Esophagus squamous epithelium (tissue), 4 donors: ENCODE measurements around the gene FES.

Experiments
- CTCF ChIP-seq, 6 experiments: fragments of 450-650 bp in 4 of 6; fragments of 200-600 bp in 2 of 6; sonication (generic) in 2 of 6; IDR thresholded peaks; one replicate each; pipeline ENCODE4 v1.5.1; 2016 to 2019; ENCODE audit warnings: antibody characterized with exemption in 6 of 6, mild to moderate bottlenecking in 4 of 6, moderate library complexity in 4 of 6
- POLR2A ChIP-seq, 4 donors: fragments of 450-650 bp; IDR thresholded peaks; one replicate each; pipeline ENCODE4 v1.6.1; 2017; ENCODE audit warnings: antibody characterized with exemption in 4 of 4, mild to moderate bottlenecking in 4 of 4, moderate library complexity in 3 of 4

GRCh38 chr15:90921887-90922286 is 37.6 kb downstream of the FES start:
- TF ChIP-seq CTCF (IDR thresholded peaks at IDR 0.05) (no peak), POLR2A (IDR thresholded peaks at IDR 0.05) (no peak)
